ENCODE results near the gene ARAF.

ARAF gene

GRCh38 chrX:47564438-47565085 lies 3.6 kb downstream of the ARAF start:
- no peak for DNase-seq (ENCODE audit: low spot score)

DNA sequence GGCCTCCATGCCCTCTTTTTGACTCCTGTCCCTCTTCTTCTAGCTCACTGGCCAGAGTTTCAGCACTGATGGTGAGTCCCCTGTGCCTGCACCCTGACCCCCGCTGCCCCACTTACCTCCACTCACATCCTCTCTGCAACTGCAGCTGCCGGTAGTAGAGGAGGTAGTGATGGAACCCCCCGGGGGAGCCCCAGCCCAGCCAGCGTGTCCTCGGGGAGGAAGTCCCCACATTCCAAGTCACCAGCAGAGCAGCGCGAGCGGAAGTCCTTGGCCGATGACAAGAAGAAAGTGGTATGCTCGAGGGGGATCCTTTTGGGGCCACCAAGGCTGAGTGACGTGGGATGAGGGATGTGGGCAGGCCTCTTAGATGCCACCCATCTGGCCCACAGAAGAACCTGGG lies 5.8 kb downstream of the ARAF start:
- DNase-seq (ENCODE audit: low spot score), result no peak

DNA sequence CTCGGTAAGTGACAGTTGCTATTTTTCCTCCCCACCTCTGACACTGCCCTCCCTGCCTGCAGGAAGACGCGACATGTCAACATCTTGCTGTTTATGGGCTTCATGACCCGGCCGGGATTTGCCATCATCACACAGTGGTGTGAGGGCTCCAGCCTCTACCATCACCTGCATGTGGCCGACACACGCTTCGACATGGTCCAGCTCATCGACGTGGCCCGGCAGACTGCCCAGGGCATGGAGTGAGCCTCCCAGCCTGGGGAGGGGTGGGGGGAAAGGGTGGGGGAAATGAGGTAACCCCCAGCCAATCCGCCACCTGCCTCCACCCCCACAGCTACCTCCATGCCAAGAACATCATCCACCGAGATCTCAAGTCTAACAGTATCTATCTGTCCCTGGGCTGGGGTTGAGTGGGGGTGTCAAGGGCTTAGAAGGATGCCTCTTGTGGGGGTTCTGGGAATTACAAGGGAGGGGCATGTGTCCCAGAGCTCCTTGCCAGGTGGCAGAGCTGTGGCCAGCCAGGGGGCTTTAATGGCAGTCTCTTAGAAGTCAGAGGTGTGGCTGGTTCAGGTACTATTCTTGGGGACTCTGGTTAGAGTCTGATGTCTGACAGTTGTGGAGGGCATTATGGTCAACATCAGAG lies 7.8 kb downstream of the ARAF start:
- DNase-seq (ENCODE audit: low spot score), result no peak

DNA sequence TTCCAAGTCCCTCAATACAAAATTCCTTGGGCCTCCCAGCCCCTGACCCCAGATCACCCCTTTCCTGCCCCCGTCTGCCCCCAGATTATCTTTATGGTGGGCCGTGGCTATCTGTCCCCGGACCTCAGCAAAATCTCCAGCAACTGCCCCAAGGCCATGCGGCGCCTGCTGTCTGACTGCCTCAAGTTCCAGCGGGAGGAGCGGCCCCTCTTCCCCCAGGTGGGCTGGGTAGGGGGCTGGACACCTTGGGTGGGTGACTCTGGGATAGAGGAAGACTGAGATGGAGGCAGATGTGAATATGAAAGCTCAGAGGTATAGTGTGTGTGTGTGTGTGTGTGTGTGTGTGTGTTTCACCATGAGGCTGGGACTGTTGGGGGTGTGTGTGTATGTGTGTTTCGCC lies 9.8 kb downstream of the ARAF start:
- no peak for DNase-seq (ENCODE audit: low spot score)

DNA sequence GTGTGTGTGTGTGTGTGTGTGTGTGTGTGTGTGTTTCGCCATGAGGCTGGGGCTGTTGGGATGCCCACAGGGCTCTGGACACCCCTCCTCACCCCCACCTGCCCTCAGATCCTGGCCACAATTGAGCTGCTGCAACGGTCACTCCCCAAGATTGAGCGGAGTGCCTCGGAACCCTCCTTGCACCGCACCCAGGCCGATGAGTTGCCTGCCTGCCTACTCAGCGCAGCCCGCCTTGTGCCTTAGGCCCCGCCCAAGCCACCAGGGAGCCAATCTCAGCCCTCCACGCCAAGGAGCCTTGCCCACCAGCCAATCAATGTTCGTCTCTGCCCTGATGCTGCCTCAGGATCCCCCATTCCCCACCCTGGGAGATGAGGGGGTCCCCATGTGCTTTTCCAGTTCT lies 10.2 kb downstream of the ARAF start:
- no peak for DNase-seq (ENCODE audit: low spot score)

- no peak for DNase-seq (ENCODE audit: low spot score)
Measured at GRCh38 chrX:47571896-47572295, 10.9 kb downstream of the ARAF start.

GRCh38 chrX:47572773-47573340 lies 11.9 kb downstream of the ARAF start:
- DNase-seq (ENCODE audit: low spot score), result no peak

DNA sequence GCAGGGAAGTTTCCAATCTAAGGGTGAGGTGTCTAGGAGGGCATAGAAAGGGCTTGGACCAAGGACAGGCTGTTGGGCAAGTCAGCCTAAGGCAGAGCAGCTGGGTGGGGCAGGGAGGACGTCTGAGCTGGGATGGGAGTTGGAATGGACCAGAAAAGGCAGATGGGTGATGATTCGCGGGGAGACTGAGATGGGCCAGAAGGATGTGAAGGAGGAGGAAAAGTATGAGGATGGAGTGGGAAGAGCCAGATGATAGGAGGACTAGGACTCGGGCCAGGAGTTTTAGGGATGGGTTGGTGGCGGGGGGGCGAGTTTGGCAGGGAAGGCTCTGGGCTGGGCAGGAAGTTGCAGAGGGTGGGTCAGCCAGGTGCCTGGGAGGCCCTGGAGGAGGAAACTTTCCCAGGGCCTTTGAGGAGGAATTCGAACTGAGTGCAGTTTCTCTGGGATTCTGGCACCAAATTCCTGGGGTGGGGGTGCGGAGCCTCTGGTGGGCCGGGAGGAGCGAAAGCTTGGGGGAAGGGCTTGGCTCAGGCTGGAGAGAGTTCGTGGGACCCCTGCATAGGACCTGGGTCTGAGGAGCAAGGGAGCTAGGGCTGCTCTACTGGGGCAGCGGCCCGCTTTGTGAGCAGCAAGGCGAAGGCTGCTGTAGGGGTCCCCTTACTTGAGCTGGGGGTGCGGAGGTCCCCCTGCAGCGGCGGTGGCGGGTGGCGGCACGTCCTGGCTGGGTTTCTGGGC lies 12.5 kb downstream of the ARAF start:
- no peak for DNase-seq (ENCODE audit: low spot score)

DNA sequence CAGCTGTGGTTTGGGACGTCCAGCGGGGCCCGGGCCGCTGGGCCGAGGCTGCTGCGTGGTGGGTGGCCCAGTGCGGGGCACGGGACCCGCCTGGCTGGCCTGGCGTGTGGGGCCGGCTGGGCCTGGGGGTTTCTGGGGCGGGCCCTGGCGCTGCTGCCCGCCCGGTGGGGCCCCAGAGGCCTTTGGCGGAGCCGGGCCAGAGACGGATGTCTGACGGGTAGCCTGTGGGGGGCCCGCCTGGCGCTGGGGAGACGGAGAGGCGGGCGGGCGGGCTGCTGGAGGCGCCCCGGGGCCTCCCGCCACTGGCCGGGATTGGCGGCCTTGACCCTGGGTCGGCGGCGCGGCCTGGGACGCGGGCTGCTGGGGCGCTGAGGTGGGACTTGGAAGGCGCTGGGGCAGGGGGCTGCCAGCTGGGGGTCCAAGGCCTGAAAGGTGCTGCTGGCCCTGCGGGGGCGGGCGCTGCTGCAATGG lies 13.1 kb downstream of the ARAF start:
- no peak for DNase-seq (ENCODE audit: low spot score)

- no peak for DNase-seq (ENCODE audit: low spot score)
Measured at GRCh38 chrX:47574547-47575301, 13.7 kb downstream of the ARAF start.

DNA sequence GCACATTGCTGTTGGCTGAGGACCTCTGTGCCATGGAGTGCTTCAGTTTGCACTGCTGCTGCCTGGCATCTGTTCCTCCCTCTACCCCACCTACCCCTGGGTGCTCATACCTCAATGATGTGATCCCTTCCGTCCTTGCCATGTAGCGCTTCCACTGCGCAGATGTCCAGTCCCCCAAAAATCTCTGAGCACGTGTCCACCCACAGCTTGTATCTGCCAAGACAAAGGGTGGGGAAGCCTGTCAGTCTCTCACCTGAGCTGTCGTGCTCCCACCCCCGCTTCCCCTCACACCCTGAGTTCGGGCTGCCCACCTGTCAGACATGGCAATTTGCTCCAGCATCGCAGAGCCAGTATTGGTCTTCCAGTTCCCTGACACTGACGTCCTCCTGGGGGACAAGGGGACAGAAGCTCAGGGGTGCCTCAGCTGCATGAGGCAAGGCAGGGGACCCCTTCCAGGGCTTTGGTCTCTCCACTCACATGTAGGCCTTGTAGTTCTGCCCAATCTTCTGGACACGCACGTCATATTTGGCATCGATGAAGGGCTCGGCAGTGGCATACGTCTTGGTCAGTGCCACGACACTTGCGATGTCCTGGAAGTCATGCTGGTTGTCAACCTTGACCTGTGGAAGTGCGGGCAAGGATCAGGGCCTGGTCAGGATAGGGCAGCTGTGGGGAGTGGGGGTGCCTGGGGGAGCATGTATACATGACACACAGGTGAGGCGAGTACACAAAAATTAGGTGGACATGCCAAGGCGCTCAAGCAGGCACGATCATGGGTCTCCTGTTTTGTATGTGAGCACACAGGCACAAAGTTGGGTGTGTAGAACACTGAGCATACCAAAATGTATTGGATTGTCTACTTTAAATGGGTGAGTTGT lies 15.3 kb downstream of the ARAF start:
- no peak for DNase-seq (ENCODE audit: low spot score)

- DNase-seq (ENCODE audit: low spot score), result no peak
Measured at GRCh38 chrX:47577424-47577823, 16.4 kb downstream of the ARAF start.

DNA sequence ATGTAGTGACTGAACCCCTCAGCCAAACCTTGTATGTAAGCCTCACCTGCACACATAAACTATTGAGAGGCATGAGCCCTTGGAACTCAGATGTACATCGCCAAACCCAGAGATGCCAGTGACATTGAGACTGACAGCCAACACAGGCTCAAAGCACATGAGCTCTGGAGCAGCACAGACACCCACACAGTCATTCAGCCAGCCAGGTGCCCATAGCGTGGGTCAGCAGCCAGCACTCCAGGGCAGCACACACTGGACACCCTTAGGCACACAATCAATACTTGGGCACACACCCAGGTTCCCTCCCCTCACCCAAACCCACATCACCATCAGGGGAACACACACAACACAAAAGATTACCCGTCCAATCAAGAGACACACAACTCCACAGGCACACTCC lies 16.9 kb downstream of the ARAF start:
- no peak for DNase-seq (ENCODE audit: low spot score)

- no peak for DNase-seq (ENCODE audit: low spot score)
Measured at GRCh38 chrX:47578692-47579091, 17.7 kb downstream of the ARAF start.

DNA sequence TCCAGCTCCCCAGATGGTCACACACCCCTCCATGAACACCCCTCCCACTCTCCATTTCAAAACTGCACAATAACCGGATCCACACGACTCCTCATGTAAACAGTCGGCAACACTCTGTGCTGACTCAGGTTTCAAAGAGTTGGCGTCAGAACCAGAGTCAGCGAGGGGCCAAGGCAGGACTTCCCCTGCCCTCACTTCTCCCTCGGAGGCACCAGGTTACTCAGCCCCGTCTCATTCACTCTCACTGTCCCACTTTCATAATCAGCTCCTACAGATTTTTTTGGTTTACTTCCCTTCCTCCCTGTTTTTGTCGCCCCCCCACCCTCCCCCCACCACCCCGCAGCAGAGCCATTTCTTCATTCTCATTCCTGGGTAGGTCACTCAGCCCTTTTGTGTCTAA lies 18.5 kb downstream of the ARAF start:
- no peak for DNase-seq (ENCODE audit: low spot score)

DNA sequence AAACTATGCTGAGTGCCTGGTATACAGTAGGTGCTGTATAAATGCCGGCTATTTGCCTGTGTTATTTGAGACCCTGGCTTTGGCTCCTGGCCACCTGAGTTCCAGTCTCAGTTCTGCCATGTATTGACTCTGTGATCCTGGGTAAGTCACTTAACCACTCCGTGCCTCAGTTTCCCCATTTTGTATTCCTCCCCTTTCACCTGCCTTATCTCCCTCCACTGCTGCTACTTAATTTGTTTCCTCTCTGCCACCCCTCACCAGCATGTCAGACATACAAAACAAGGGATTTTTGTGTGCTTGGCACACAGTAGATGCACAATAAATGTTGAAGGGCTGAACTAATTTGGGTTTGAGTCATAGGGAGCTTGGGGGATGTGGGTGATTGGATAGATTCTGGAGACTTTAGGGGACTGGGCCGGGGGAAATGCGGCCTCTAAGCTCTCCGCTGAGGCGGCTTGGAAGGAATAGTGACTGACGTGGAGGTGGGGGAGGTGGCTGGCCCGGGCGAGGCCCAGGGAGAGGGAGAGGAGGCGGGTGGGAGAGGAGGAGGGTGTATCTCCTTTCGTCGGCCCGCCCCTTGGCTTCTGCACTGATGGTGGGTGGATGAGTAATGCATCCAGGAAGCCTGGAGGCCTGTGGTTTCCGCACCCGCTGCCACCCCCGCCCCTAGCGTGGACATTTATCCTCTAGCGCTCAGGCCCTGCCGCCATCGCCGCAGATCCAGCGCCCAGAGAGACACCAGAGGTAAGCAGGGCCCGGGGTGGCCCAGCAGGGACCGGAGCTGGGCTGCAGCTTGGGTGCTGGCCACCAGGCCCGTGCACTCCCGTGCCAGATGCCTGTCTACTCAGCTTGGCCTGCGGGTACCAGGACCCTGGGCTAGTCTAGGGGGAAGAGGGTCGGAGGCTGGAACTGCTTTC lies 21.0 kb downstream of the ARAF start, which contains the start of gene TIMP1:
Gene TIMP1 (plus strand): TSS at position 706 of the 917 bp plus-strand sequence. CDS start 980 bp downstream, outside the sequence.
- peak; percentile 21 for DNase-seq (ENCODE audit: low spot score)

DNA sequence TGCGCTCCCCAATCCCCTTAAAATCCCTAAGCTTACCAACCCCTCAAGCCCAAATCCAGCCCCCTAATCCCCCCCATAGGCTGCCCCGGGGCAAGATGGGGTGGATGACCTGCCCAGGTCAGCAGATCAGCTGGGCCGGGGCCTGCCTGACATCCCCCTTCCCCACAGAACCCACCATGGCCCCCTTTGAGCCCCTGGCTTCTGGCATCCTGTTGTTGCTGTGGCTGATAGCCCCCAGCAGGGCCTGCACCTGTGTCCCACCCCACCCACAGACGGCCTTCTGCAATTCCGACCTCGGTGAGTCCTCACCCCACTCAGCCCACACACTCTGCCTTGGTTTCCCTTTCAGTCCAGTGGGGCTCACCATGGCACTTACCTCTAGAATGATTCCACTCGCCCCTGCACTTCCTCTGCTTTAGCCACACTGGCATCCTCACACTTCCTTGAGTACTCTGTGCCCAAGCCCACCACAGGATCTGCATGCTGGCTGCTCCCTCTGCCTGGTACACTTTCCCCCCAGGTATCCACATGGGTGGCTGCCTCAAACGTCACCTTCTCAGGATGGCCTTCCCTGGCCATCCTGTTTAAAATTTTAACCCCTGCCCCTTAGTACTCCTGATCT lies 22.3 kb downstream of the ARAF start:
- DNase-seq (ENCODE audit: low spot score), result no peak

DNA sequence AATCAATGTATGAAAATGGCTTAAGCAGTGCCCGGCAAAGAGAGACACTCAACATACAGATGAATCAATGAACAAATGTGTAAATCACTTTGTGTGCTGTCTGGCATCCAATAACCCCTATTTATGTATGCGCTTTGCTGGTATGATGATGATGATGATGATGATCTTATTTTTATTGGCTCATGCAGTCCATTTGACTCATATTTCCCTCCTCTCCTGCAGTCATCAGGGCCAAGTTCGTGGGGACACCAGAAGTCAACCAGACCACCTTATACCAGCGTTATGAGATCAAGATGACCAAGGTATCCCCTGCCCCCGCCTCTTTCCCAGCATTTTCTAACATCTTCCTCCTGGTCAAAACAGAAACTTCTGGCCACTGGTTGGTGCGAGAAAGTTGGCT lies 23.7 kb downstream of the ARAF start:
- no peak for DNase-seq (ENCODE audit: low spot score)

DNA sequence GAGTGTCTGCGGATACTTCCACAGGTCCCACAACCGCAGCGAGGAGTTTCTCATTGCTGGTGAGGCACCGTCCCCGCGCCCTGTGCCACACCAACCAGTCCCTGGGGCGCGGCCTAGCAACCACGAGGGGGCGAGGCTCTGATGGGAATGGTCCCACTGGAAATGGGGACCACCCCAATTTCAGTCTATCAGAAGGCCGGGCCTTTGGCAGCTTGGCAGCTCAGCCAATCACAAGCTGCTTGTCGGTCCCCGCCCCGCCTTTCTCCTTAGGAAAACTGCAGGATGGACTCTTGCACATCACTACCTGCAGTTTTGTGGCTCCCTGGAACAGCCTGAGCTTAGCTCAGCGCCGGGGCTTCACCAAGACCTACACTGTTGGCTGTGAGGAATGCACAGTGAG lies 24.3 kb downstream of the ARAF start:
- DNase-seq (ENCODE audit: low spot score), result no peak
